IPS DF 6.9 (cell line): ENCODE results near the gene CALB2.

Source experiments
- DNase-seq: peaks from one replicate; pipeline ENCODE4 v3.0.0-alpha.2; 2013; ENCODE audit warnings: low read depth, low spot score
- H3K27ac ChIP-seq: one replicate; pipeline ENCODE4 v1.5.1; 2013; ENCODE audit warnings: low read length, control low read depth
- H3K27me3 ChIP-seq: 2 replicates; pipeline ENCODE4 v1.6.1; 2013; ENCODE audit warnings: mild to moderate bottlenecking, low read length; ENCODE audit not compliant: control insufficient read depth, insufficient read depth
- H3K36me3 ChIP-seq: 2 replicates; pipeline ENCODE4 v1.6.1; 2013; ENCODE audit warnings: low read length; ENCODE audit not compliant: control insufficient read depth, insufficient read depth
- H3K4me1 ChIP-seq: 2 replicates; pipeline ENCODE4 v1.6.1; 2013; ENCODE audit warnings: low read length; ENCODE audit not compliant: control insufficient read depth, insufficient read depth
- H3K4me3 ChIP-seq: 2 replicates; pipeline ENCODE4 v1.5.1; 2013; ENCODE audit warnings: mild to moderate bottlenecking, low read length
- H3K9me3 ChIP-seq: 2 replicates; pipeline ENCODE4 v1.6.1; 2013; ENCODE audit warnings: low read length, inconsistent platforms; ENCODE audit not compliant: control insufficient read depth, insufficient read depth
- WGBS: extraction: QIAGEN DNeasy Blood & Tissue Kit; methylation state at CpG from one replicate; pipeline ENCODE4 v1.1.7; 2013; ENCODE audit warnings: mixed read lengths, missing lambda C conversion rate; ENCODE audit not compliant: insufficient read length, insufficient coverage; 5-methylcytosine and 5-hydroxymethylcytosine counted together

The CALB2 gene

DNA sequence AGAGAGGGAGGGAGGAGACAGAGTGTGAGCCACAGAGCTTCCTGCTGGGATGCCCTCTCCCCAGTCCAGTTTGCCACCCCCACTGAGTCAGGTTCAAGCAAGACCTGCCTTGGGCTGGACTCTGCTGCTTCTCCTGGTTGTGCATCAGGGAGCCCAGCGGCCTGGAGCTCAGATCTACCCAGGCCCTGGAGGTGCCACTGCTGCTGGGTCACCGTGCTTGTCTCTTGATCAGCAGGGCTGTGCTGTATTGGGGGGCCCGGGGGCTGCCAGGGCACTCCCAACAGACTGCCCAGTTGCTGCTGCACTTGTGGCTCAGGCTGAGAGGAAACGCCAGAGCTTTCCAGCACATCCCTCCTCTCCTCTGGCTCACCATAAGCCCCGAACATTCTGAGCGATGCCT is 74.4 kb downstream of the CALB2 start:
- no peaks in the 10 kb centered on the region for H3K27me3 ChIP-seq
- H3K36me3 ChIP-seq = no peaks in the 10 kb centered on the region
- no peak overlapping the region for H3K27ac ChIP-seq
- H3K4me1 ChIP-seq = no peaks in the 10 kb centered on the region
- H3K4me3 ChIP-seq = no peak overlapping the region
- no CpG with 5 or more reads among the region's 6 CpGs for WGBS
- no peak for DNase-seq
- no peaks in the 10 kb centered on the region for H3K9me3 ChIP-seq

DNA sequence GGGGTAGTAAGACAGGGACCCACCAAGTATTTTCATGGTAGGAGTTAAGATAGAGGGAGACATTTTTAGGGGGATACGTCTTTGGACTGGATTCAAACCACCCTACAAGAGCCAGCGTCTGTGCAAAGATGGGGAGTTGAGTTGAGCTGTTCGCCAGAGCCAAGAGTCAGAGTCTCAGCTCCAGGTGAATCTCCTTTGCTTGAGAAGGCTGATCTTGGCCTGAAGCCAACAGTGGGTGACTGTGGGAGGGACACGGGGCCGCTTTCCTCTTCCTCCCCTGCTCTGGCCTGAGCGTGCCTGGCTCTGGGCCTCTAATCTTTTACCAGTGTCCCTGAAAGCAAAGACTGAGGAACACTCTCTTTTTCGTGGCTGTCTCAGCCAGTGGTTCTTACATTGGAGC is 78.0 kb downstream of the CALB2 start:
- H3K4me3 ChIP-seq = no peak overlapping the region
- no CpG with 5 or more reads among the region's 7 CpGs for WGBS
- no peaks in the 10 kb centered on the region for H3K9me3 ChIP-seq
- no peaks in the 10 kb centered on the region for H3K27me3 ChIP-seq
- H3K4me1 ChIP-seq = 0 out of 2 replicates have a peak, but pooled peaks cover 1% of the 10 kb centered on the region
- no peak overlapping the region for H3K27ac ChIP-seq
- no peak for DNase-seq
- no peaks in the 10 kb centered on the region for H3K36me3 ChIP-seq

DNA sequence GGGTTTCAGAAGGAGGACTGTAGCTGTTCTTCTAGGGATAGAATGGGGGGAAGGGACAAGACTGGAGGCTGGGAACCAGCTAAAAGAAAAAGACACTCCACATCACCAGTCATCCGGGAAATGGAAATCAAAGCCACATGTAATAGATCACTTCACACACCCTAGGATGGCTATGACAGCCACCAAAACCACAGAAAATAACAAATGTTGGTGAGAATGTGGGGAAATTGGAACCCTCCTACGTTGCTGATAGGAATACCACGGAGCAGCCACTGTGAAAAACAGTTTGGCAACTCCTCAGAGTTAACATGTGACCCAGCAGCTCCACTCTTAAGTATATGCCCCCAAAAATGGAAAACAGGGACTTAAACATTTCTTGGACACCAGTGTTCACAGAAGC is 81.0 kb downstream of the CALB2 start:
- Histone ChIP-seq H3K9me3 (no peaks in the 10 kb centered on the region), H3K4me3 (no peak overlapping the region), H3K27me3 (no peaks in the 10 kb centered on the region), H3K36me3 (no peaks in the 10 kb centered on the region), H3K4me1 (0 out of 2 replicates have a peak, but pooled peaks cover 1% of the 10 kb centered on the region), H3K27ac (no peak overlapping the region)
- WGBS = no CpG with 5 or more reads among the region's 3 CpGs
- DNase-seq = no peak
